Adrenal gland (tissue), 12 donors: ENCODE measurements around the gene APOO. TPM values are rescaled to one million over a fixed set of nuclear protein-coding genes. Genes with fewer than 3 reads are reported as not detected.

Source experiments
- DNase-seq, 7 donors: peaks; one replicate each; pipeline ENCODE4 v3.0.0-alpha.2; 2019 to 2020
- H3K27ac ChIP-seq, 5 donors: fragments of 200-600 bp; sonication (generic) in 4 of 5; 1 replicate in 3 of 5; 2 replicates in 2 of 5; pipeline versions ENCODE4 v1.5.1 to v1.8.0; 2016 to 2020; ENCODE audit warnings: mild to moderate bottlenecking in 1 of 5
- H3K27me3 ChIP-seq: fragments of 200-600 bp; 2 replicates; pipeline ENCODE4 v1.8.0; 2021
- H3K36me3 ChIP-seq, 2 donors: fragments of 200-600 bp; replicated peaks in 1 of 2; 1 replicate in 1 of 2; 2 replicates in 1 of 2; pipeline versions ENCODE4 v1.5.1 to v1.8.0; 2018 to 2022
- H3K4me1 ChIP-seq, 2 donors: fragments of 200-600 bp; replicated peaks in 1 of 2; 1 replicate in 1 of 2; 2 replicates in 1 of 2; pipeline versions ENCODE4 v1.5.1 to v1.8.0; 2018 to 2021
- H3K4me3 ChIP-seq, 4 donors: fragments of 200-600 bp; sonication (generic) in 3 of 4; one replicate each; pipeline ENCODE4 v1.5.1; 2016 to 2018
- H3K9me3 ChIP-seq, 3 donors: fragments of 200-600 bp; sonication (generic) in 1 of 3; replicated peaks in 1 of 3; 1 replicate in 2 of 3; 2 replicates in 1 of 3; pipeline versions ENCODE4 v1.5.1 to v1.8.0; 2016 to 2021
- CTCF ChIP-seq, 6 experiments: fragments of 450-650 bp in 4 of 6; fragments of 200-600 bp in 2 of 6; sonication (generic) in 1 of 6; IDR thresholded peaks; 1 replicate in 5 of 6; 2 replicates in 1 of 6; pipeline versions ENCODE4 v1.5.1 to v1.8.0; 2016 to 2021; ENCODE audit warnings: antibody characterized with exemption in 6 of 6, mild to moderate bottlenecking in 2 of 6, moderate library complexity in 1 of 6
- POLR2A ChIP-seq, 2 donors: fragments of 450-650 bp; IDR thresholded peaks; one replicate each; pipeline ENCODE4 v1.6.1; 2017; ENCODE audit warnings: antibody characterized with exemption in 2 of 2, mild to moderate bottlenecking in 2 of 2, moderate library complexity in 1 of 2
- WGBS, 4 donors: extraction: QIAGEN DNeasy Blood & Tissue Kit in 2 of 4; methylation state at CpG; one replicate each; pipeline versions ENCODE4 v1.1.5 to v1.1.7; 2013 to 2017; 5-methylcytosine and 5-hydroxymethylcytosine counted together
- intact Hi-C, 2 donors: fragments of 100-400 bp; cut with DNase I; formaldehyde crosslinking; loops; one replicate each; pipeline versions ENCODE4 v1.14.1 to v1.15.0; 2022 to 2023
- polyA plus RNA-seq, 3 donors: library from polyadenylated mRNA; stranded (reverse); fragments of 200-250 nt in 2 of 3; fragments of 350-450 nt in 1 of 3; fragmentation: Illumina TruSeq in 1 of 3; extraction: RNeasy Lipid Tissue Mini Kit (QIAGEN cat#74804) in 1 of 3; gene quantifications; one replicate each; pipeline ENCODE4 v1.2.3, GENCODE V29; 2013 to 2014
- total RNA-seq, 9 donors: library from RNA; depleted of rRNA in 4 of 9; stranded (reverse); fragments of >200 nt in 4 of 9; fragments of 120-200 nt in 1 of 9; fragmentation: NEBNext Ultra II Directional in 1 of 9; extraction: Animal tissue kit (Norgen Biotek cat#: 25700) in 1 of 9; gene quantifications; one replicate each; pipeline versions ENCODE4 v1.1.0 to v1.2.4, GENCODE V29; 2013 to 2023
- donor health status: healthy with polysubstance abuse.
- donor health status: Bipolar disorder and iron deficiency.
- donor health status: DM: yes; HTN: yes; CAD: no.
- donor health status: DM: no; HTN: no; CAD: no.
- donor health status: DM: no; HTN: no; CAD: no.
- donor health status: DM: yes; HTN: yes; CAD: no.

Gene APOO
- total and polyA plus RNA-seq, 12 donors: 12.9 to 177 (median 27.3) TPM

GRCh38 chrX:23845351-23845817 is 62.4 kb downstream of the APOO start:
- peak overlapping the region in 1 of 4 donors; percentile 9 for H3K4me3 ChIP-seq
- H3K36me3 ChIP-seq: no peaks in the 10 kb centered on the region
- 55 to 65% (median 61%) methylated on average over 3 of the region's 3 CpGs for WGBS, 4 donors
- H3K27me3 ChIP-seq: no peaks in the 10 kb centered on the region
- no peak for TF ChIP-seq CTCF (IDR thresholded peaks at IDR 0.05)
- TF ChIP-seq POLR2A (IDR thresholded peaks at IDR 0.05): no peak
- peak in 1 of 7 donors; percentile 16 for DNase-seq
- intact Hi-C loops: no loop called here
- H3K9me3 ChIP-seq: no peaks in the 10 kb centered on the region
- H3K27ac ChIP-seq: peak overlapping the region in 2 of 5 donors; percentile 50 to 54
- H3K4me1 ChIP-seq: no peaks in the 10 kb centered on the region

- Histone ChIP-seq H3K27me3 (no peaks in the 10 kb centered on the region), H3K27ac (peak overlapping the region in 2 of 5 donors; percentile 50 to 59), H3K9me3 (no peaks in the 10 kb centered on the region), H3K4me1 (no peaks in the 10 kb centered on the region), H3K4me3 (no peak overlapping the region), H3K36me3 (no peaks in the 10 kb centered on the region)
- no peak for TF ChIP-seq POLR2A (IDR thresholded peaks at IDR 0.05)
- no peak for TF ChIP-seq CTCF (IDR thresholded peaks at IDR 0.05)
- 51 to 63% (median 57%) methylated on average over 7 of the region's 7 CpGs for whole genome bisulfite sequencing, 4 donors
- peak in 3 of 7 donors; percentile 16 to 52 (median 19) for DNase-seq
- intact Hi-C loops: no loop called here
Measured at GRCh38 chrX:23844502-23845138, 63.1 kb downstream of the APOO start.

- H3K4me3 ChIP-seq: no peak overlapping the region
- TF ChIP-seq CTCF (IDR thresholded peaks at IDR 0.05) (no peak), POLR2A (IDR thresholded peaks at IDR 0.05) (no peak)
- H3K36me3 ChIP-seq: no peaks in the 10 kb centered on the region
- 85 to 98% (median 92%) methylated on average over 4 of the region's 4 CpGs for WGBS, 4 donors
- intact Hi-C loops: no loop called here
- no peak overlapping the region for H3K27ac ChIP-seq
- no peak for DNase-seq
- H3K9me3 ChIP-seq: no peaks in the 10 kb centered on the region
- no peaks in the 10 kb centered on the region for H3K27me3 ChIP-seq
- no peaks in the 10 kb centered on the region for H3K4me1 ChIP-seq
Measured at GRCh38 chrX:23841847-23842522, 65.8 kb downstream of the APOO start.

GRCh38 chrX:23840674-23841073 is 67.1 kb downstream of the APOO start:
- intact Hi-C loops: no loop called here
- DNase-seq: no peak

More at GRCh38 chrX:23840674-23841073, 67.1 kb downstream of the APOO start:
- Histone ChIP-seq H3K27ac (no peak overlapping the region), H3K4me1 (no peaks in the 10 kb centered on the region), H3K27me3 (no peaks in the 10 kb centered on the region), H3K9me3 (no peaks in the 10 kb centered on the region), H3K36me3 (no peaks in the 10 kb centered on the region), H3K4me3 (no peak overlapping the region)
- TF ChIP-seq POLR2A (IDR thresholded peaks at IDR 0.05) (no peak), CTCF (IDR thresholded peaks at IDR 0.05) (no peak)
- 66 to 84% (median 78%) methylated on average over 2 to 3 of the region's 3 CpGs for WGBS, 4 donors
